Breast epithelium (tissue), 4 donors: ENCODE measurements around the gene SNX25. TPM values are rescaled to one million over a fixed set of nuclear protein-coding genes. Genes with fewer than 3 reads are reported as not detected.

Source experiments
- DNase-seq, 2 donors: peaks; one replicate each; pipeline ENCODE4 v3.0.0-alpha.2; 2019; ENCODE audit warnings: low spot score in 2 of 2
- H3K27ac ChIP-seq, 2 donors: fragments of 200-600 bp; sonication (generic) in 1 of 2; one replicate each; pipeline ENCODE4 v1.5.1; 2016 to 2019; ENCODE audit warnings: mild to moderate bottlenecking in 1 of 2
- H3K27me3 ChIP-seq, 2 donors: fragments of 200-600 bp; sonication (generic) in 1 of 2; one replicate each; pipeline versions ENCODE4 v1.5.1 to v1.6.0; 2017 to 2019; ENCODE audit warnings: control low read depth in 1 of 2, mild to moderate bottlenecking in 1 of 2
- H3K36me3 ChIP-seq: fragments of 200-600 bp; one replicate; pipeline ENCODE4 v1.5.1; 2019
- H3K4me1 ChIP-seq, 2 donors: fragments of 200-600 bp; sonication (generic); one replicate each; pipeline ENCODE4 v1.5.1; 2016 to 2019; ENCODE audit warnings: control low read depth in 1 of 2
- H3K4me3 ChIP-seq, 3 donors: fragments of 200-600 bp; sonication (generic); 1 replicate in 2 of 3; 2 replicates in 1 of 3; pipeline ENCODE4 v1.5.1; 2016 to 2019; ENCODE audit warnings: mild to moderate bottlenecking in 3 of 3, moderate library complexity in 2 of 3
- H3K9me3 ChIP-seq, 2 donors: fragments of 200-600 bp; sonication (generic) in 1 of 2; one replicate each; pipeline ENCODE4 v1.5.1; 2016 to 2019; ENCODE audit warnings: control low read depth in 1 of 2
- POLR2A ChIP-seq: fragments of 450-650 bp; IDR thresholded peaks from one replicate; pipeline ENCODE4 v1.6.1; 2016; ENCODE audit warnings: antibody characterized with exemption, mild to moderate bottlenecking, moderate library complexity
- POLR2AphosphoS5 ChIP-seq, 3 donors: sonication (generic); formaldehyde crosslinking; IDR thresholded peaks; one replicate each; pipeline ENCODE4 v1.6.1; 2017; ENCODE audit warnings: antibody characterized with exemption in 3 of 3
- intact Hi-C: fragments of 100-400 bp; cut with DNase I; formaldehyde crosslinking; loops from one replicate; pipeline ENCODE4 v1.15.1; 2023; ENCODE audit warnings: low total_unique reads
- total RNA-seq, 3 donors: library from RNA; depleted of rRNA; stranded (reverse); fragments of >200 nt; gene quantifications; one replicate each; pipeline ENCODE4 v1.1.0, GENCODE V29; 2016
- TF ChIP-seq, protein P1 (sequence below), 3 donors: fragments of 450-650 bp; IDR thresholded peaks; one replicate each; pipeline ENCODE4 v1.5.1; 2016 to 2017; ENCODE audit warnings: antibody characterized with exemption in 3 of 3, mild to moderate bottlenecking in 3 of 3, moderate library complexity in 3 of 3

Gene SNX25
- total RNA-seq, 3 donors from 2014 or later, result 16.8 to 30.1 (median 29.8) TPM

DNA sequence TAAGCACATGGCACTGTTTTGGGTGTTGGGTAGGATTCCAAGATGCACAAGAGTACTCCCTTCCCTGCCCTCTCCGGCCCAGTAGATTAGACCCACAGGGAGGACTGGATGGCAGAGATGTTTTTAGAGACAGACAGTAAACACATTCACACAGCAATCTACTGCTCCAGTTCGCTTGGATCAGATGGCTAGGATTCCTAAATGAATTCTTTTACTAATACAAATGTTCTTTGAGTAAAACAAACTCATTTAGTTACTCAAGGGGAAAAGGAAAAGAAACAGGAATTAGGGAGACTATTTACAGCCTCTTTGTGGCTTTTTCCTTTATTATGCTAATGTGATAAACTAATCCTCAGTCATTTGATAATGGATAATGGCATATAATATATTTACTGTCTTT, 5.9 kb downstream of the SNX25 start:
- Histone ChIP-seq H3K36me3 (no peaks in the 10 kb centered on the region), H3K27ac (no peak overlapping the region), H3K27me3 (no peaks in the 10 kb centered on the region), H3K4me3 (no peak overlapping the region), H3K4me1 (peaks cover 0 to 10% of the 10 kb centered on the region in 2 donors), H3K9me3 (no peaks in the 10 kb centered on the region)
- intact Hi-C loops, result no loop called here
- DNase-seq, result no peak
- no peak for TF ChIP-seq POLR2AphosphoS5 (IDR thresholded peaks at IDR 0.05)
- TF ChIP-seq, protein P1, sequence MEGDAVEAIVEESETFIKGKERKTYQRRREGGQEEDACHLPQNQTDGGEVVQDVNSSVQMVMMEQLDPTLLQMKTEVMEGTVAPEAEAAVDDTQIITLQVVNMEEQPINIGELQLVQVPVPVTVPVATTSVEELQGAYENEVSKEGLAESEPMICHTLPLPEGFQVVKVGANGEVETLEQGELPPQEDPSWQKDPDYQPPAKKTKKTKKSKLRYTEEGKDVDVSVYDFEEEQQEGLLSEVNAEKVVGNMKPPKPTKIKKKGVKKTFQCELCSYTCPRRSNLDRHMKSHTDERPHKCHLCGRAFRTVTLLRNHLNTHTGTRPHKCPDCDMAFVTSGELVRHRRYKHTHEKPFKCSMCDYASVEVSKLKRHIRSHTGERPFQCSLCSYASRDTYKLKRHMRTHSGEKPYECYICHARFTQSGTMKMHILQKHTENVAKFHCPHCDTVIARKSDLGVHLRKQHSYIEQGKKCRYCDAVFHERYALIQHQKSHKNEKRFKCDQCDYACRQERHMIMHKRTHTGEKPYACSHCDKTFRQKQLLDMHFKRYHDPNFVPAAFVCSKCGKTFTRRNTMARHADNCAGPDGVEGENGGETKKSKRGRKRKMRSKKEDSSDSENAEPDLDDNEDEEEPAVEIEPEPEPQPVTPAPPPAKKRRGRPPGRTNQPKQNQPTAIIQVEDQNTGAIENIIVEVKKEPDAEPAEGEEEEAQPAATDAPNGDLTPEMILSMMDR (IDR thresholded peaks at IDR 0.05), result no peak
- TF ChIP-seq POLR2A, result no peak

DNA sequence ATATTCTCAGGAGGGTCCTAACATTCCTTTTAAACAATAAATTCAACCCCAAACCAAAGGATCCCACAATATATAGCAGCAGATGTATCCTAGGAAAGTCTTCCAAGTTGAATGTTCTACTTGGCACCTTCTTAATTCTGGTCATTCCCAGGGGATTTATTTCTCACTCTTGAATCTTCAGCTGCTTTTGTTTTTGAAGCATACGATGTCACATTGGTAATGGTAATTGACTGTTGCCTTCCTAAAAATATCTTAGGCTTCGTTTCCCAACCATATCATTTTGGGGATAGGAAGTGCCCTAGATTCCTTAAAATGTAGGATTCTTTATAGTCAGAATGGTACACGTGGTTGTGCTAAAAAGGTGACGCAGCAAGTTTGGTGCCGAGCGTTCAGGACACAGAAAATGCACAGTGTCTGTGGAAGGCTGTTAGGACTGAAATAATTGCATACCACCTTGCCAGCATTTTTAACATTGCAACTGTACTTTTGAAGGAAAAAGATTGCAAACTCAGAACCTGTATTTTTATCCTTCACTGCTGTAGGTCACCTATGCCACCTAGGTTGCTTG, 8.1 kb downstream of the SNX25 start:
- no peak for DNase-seq
- no peak for TF ChIP-seq POLR2A
- no peak for TF ChIP-seq POLR2AphosphoS5 (IDR thresholded peaks at IDR 0.05)
- TF ChIP-seq, protein P1 (IDR thresholded peaks at IDR 0.05), result no peak
- no peak overlapping the region for H3K27ac ChIP-seq
- intact Hi-C loops, result no loop called here
- no peaks in the 10 kb centered on the region for H3K36me3 ChIP-seq
- H3K4me1 ChIP-seq, result peaks cover 0 to 4% of the 10 kb centered on the region in 2 donors
- no peaks in the 10 kb centered on the region for H3K27me3 ChIP-seq
- no peak overlapping the region for H3K4me3 ChIP-seq
- H3K9me3 ChIP-seq, result no peaks in the 10 kb centered on the region

DNA sequence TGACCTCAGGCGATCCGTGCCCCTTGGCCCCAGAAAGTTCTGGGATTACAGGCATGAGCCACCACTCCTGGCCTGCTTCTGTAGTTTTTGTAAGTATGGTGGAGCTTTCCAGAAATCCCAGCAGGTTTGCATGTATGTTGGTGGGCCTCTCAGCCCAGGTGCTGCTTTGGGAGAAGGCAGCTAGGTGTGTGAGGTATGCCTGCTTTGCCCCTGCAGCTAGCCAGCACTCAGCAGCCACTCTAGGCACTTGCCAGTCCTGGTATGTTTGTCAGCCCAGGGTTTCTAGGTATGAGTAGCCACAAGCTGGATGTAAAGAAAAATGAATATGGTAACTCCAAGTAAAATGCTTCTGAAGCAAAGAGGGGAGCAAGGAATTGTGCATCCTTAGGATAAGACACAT, 8.9 kb downstream of the SNX25 start:
- Histone ChIP-seq H3K36me3 (no peaks in the 10 kb centered on the region), H3K4me3 (no peak overlapping the region), H3K27ac (no peak overlapping the region), H3K9me3 (no peaks in the 10 kb centered on the region), H3K27me3 (no peaks in the 10 kb centered on the region), H3K4me1 (peaks cover 0 to 4% of the 10 kb centered on the region in 2 donors)
- no peak for TF ChIP-seq POLR2AphosphoS5 (IDR thresholded peaks at IDR 0.05)
- TF ChIP-seq, protein P1 (IDR thresholded peaks at IDR 0.05), result no peak
- no peak for TF ChIP-seq POLR2A
- DNase-seq, result no peak
- intact Hi-C loops, result no loop called here

DNA sequence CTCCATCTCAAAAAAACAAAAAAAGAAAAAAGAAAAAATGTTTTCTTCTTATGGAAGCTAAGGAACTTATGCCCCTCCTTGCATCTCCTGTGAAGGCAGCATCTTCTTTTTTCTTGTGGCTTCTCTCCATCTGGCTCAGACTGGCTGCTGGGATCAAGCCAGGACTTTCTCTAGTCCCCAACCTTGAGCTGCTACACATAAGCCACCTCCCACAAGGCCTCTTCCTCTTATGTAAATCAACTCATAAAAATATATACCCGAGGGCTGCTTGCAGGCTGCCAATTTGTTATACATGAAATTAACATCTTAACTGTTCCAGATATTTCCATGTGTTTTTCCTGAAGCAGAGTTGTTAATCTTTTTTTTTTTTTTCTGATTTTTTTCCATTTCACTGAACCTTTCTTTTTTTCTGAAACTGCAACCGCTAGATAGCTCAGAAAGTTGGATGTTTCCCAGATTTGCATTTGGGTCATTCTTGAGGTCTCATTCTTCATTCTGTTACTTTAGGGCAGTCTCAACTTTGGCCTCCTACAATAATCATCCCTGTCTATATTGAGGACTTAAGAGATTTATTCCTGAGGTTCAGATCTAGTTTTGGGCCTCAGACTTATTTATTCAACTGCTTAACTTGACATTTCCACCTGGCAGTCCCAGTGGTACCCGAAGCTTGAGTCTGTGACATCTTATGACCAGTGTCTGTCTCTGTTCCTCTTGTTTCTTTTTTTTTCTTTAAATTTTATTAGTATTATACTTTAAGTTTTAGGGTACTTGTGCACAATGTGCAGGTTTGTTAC, 10.3 kb downstream of the SNX25 start:
- no peaks in the 10 kb centered on the region for H3K36me3 ChIP-seq
- H3K9me3 ChIP-seq, result no peaks in the 10 kb centered on the region
- DNase-seq, result peak in 1 of 2 donors; percentile 54
- peaks cover 0 to 4% of the 10 kb centered on the region in 2 donors for H3K4me1 ChIP-seq
- intact Hi-C loops, result no loop called here
- H3K27me3 ChIP-seq, result no peaks in the 10 kb centered on the region
- TF ChIP-seq, protein P1 (IDR thresholded peaks at IDR 0.05), result no peak
- no peak for TF ChIP-seq POLR2A
- no peak overlapping the region for H3K27ac ChIP-seq
- H3K4me3 ChIP-seq, result no peak overlapping the region

DNA sequence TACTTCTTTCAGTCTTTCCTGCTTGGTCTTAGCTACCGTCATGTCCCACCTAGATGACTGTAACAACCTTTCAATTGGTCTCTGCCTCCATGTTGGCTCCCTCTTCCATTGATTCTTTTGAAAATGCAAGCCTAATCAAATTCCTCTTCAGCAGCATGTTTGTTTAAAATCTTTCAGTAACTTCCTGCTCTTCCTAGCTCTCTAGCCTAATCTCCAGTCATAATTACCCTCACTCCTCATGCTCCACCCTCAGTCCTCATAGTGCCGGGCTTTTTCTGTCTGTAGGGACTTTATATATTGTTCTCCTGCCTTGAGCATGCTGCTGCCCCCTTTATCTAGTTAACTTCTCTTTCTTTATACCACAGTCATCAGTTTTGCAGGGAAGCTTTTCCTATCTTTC, 12.1 kb downstream of the SNX25 start:
- no peak for DNase-seq
- H3K27ac ChIP-seq, result no peak overlapping the region
- no peaks in the 10 kb centered on the region for H3K27me3 ChIP-seq
- intact Hi-C loops, result no loop called here
- H3K4me1 ChIP-seq, result peaks cover 0 to 4% of the 10 kb centered on the region in 2 donors
- TF ChIP-seq, protein P1 (IDR thresholded peaks at IDR 0.05), result no peak
- no peak for TF ChIP-seq POLR2AphosphoS5 (IDR thresholded peaks at IDR 0.05)
- no peak overlapping the region for H3K4me3 ChIP-seq
- no peaks in the 10 kb centered on the region for H3K9me3 ChIP-seq
- no peaks in the 10 kb centered on the region for H3K36me3 ChIP-seq
